ENCODE data around the gene TRIO.

The TRIO gene

DNA sequence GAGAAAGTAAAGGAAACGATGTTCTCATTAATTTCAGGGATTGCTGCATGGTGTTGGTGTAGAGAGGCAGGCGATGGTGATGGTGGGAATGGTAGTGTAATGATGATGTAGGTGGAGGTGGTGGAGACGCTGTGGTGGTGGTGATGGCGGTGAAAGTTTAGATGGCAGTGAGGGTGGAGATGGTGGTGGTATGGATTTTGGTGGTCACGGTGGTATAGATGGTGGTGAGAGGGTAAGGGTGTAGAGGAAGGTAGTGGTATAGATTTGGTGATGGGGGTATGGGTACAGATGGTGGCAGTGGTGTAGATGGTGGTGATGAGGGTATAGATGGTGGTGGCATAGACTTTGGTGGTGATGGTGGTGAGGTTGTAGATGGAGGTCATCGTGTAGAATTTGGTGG is 259.3 kb downstream of the TRIO start:
- Histone ChIP-seq H3K4me3 (ENCODE audit: low read length) (no peak overlapping the region), H3K9me3 (ENCODE audit: control insufficient read depth, low read length) (no peaks in the 10 kb centered on the region), H3K9ac (ENCODE audit: low read length) (no peak overlapping the region), H3K4me1 (ENCODE audit: control insufficient read depth, insufficient read depth, low read length) (no peaks in the 10 kb centered on the region), H3K27me3 (ENCODE audit: control insufficient read depth, insufficient read depth, low read length) (no peaks in the 10 kb centered on the region), H3K36me3 (ENCODE audit: control insufficient read depth, insufficient read depth, low read length) (no peaks in the 10 kb centered on the region)

DNA sequence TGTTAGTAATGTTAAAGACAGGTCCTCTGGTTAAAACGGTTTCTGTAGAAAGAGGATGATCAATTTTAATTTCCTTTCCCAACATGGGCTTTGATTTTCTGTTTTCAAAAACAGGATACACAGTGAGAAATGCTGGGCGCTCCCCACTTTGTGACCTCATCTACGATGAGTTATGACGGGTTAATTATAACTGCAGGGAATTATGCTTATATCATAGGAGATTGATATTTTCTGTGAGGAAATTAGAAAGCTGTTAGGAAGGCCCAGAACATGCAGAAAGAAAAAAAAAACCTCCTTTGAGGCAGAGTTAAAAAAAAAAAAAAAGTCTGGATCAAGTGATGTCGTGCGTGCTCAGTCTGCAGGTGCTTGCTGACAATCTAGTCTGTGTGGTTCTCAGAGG is 261.6 kb downstream of the TRIO start:
- H3K4me3 ChIP-seq (ENCODE audit: low read length), result no peak overlapping the region
- H3K36me3 ChIP-seq (ENCODE audit: control insufficient read depth, insufficient read depth, low read length), result no peaks in the 10 kb centered on the region
- no peaks in the 10 kb centered on the region for H3K9me3 ChIP-seq (ENCODE audit: control insufficient read depth, low read length)
- H3K9ac ChIP-seq (ENCODE audit: low read length), result no peak overlapping the region
- H3K27me3 ChIP-seq (ENCODE audit: control insufficient read depth, insufficient read depth, low read length), result no peaks in the 10 kb centered on the region
- H3K4me1 ChIP-seq (ENCODE audit: control insufficient read depth, insufficient read depth, low read length), result no peaks in the 10 kb centered on the region

DNA sequence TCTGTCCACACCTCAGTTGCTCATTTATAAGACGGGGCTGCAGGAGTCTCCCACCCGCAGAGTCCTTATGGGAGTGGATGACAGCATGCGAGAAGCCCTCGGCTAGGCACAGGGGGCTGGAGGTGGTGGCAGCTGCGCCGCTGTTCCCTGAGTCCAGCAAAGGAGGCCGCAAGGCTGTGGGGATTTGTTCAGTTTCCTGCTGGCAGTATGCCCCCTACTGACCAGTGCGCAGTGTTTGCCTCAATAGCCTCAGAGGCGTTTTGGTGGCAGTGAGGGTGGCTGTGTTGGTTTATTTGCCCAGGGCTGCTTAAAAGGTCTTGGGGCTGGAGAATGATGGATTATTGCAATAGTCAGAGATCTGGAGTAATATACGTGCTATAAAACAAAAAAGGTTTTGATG is 262.1 kb downstream of the TRIO start:
- H3K9ac ChIP-seq (ENCODE audit: low read length), result no peak overlapping the region
- no peaks in the 10 kb centered on the region for H3K27me3 ChIP-seq (ENCODE audit: control insufficient read depth, insufficient read depth, low read length)
- H3K4me3 ChIP-seq (ENCODE audit: low read length), result no peak overlapping the region
- no peaks in the 10 kb centered on the region for H3K9me3 ChIP-seq (ENCODE audit: control insufficient read depth, low read length)
- H3K4me1 ChIP-seq (ENCODE audit: control insufficient read depth, insufficient read depth, low read length), result no peaks in the 10 kb centered on the region
- no peaks in the 10 kb centered on the region for H3K36me3 ChIP-seq (ENCODE audit: control insufficient read depth, insufficient read depth, low read length)

DNA sequence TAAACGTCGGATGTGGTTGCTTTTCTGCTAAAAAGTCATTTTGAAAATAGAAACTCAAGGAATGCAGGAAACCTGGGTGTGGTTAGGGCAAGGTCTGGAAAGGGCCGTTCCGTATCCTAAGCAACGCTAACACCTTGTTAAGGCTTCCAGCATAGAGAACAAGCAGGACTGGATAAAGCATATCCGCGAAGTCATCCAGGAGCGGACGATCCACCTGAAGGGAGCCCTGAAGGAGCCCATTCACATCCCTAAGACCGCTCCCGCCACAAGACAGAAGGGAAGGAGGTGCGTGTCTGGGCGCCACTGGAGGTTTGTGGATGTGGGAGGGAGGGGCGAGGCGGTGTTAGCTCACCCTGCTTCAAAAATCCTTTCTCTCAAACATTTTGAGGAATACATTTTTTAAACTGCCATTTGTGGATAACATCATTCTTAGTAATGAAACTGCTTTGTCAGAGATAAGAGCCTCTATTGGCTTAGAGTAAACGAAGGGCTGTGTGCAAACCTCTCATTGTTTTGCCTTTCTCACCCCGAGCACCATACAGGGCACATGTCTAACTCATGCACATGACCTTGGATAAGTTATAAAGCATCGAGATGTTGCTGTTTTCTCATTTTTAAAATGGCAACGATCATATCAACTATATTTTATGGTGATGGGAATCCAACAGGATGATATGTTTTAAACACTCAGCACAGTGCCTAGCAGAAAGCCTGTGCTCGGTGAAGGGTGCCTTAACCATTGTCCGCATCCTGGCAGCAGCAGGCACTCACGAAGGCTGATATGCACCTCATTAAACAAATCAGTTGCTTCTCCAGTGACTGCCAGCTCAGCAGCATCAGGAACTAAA is 262.8 kb downstream of the TRIO start:
- no peaks in the 10 kb centered on the region for H3K4me1 ChIP-seq (ENCODE audit: control insufficient read depth, insufficient read depth, low read length)
- H3K9ac ChIP-seq (ENCODE audit: low read length), result no peak overlapping the region
- no peaks in the 10 kb centered on the region for H3K36me3 ChIP-seq (ENCODE audit: control insufficient read depth, insufficient read depth, low read length)
- H3K4me3 ChIP-seq (ENCODE audit: low read length), result no peak overlapping the region
- no peaks in the 10 kb centered on the region for H3K9me3 ChIP-seq (ENCODE audit: control insufficient read depth, low read length)
- H3K27me3 ChIP-seq (ENCODE audit: control insufficient read depth, insufficient read depth, low read length), result no peaks in the 10 kb centered on the region

DNA sequence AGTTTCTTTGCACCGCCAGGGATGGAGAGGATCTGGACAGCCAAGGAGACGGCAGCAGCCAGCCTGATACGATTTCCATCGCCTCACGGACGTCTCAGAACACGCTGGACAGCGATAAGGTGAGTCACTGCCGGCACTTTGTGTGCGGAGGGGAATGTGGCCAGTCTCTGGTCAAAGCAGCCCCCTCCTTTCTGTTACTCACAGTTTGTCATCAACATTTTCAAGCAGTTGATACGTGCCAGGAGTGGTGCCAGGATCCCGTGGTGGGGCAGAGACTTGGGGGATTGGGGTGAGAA is 263.4 kb downstream of the TRIO start:
- Histone ChIP-seq H3K36me3 (ENCODE audit: control insufficient read depth, insufficient read depth, low read length) (no peaks in the 10 kb centered on the region), H3K4me3 (ENCODE audit: low read length) (no peak overlapping the region), H3K27me3 (ENCODE audit: control insufficient read depth, insufficient read depth, low read length) (no peaks in the 10 kb centered on the region)

DNA sequence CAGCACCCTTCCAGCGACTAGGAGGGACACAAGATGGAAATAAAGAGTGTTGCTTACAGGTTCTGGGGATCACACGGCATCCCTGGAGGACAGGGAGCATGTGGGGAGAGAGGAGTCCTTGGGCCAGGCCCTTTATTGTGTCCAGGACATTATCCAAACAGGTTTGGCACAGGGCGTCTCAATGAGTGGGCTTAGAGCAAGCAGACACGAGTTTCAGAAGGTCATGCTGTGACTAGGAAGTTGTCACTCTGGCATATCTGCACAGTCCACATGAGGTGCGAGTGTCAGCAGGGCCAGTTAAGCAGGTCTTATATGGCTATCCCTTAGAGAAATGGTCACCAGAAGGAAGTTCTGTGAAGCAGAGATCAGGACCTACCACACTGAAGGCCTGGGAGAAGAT is 263.9 kb downstream of the TRIO start:
- H3K36me3 ChIP-seq (ENCODE audit: control insufficient read depth, insufficient read depth, low read length), result no peaks in the 10 kb centered on the region

More for the DNA sequence above, 263.4 kb downstream of the TRIO start:
- H3K9ac ChIP-seq (ENCODE audit: low read length), result no peak overlapping the region
- no peaks in the 10 kb centered on the region for H3K9me3 ChIP-seq (ENCODE audit: control insufficient read depth, low read length)
- H3K4me1 ChIP-seq (ENCODE audit: control insufficient read depth, insufficient read depth, low read length), result no peaks in the 10 kb centered on the region

DNA sequence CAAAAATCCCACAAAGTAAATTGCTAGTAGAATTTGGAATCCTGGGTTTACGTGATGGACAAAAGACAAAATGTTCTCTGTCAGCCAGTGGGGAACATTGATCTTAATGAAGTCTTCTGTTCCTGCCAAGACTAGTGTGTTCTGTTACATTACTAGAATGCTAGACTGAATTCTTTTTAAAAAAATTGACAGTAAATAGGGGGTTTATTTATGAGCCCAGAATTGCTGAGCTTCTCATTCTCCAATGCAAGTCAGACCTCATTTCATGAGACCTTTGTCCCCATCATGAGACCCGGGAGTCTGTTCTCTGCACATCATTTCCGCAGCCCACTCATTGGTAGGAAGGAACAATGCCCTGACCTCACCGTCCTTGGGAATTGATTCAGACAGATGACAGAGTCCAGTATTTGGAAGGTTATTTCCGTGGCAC is 264.6 kb downstream of the TRIO start:
- Histone ChIP-seq H3K9me3 (ENCODE audit: control insufficient read depth, low read length) (no peaks in the 10 kb centered on the region), H3K4me1 (ENCODE audit: control insufficient read depth, insufficient read depth, low read length) (no peaks in the 10 kb centered on the region), H3K27me3 (ENCODE audit: control insufficient read depth, insufficient read depth, low read length) (no peaks in the 10 kb centered on the region), H3K36me3 (ENCODE audit: control insufficient read depth, insufficient read depth, low read length) (no peaks in the 10 kb centered on the region), H3K4me3 (ENCODE audit: low read length) (no peak overlapping the region), H3K9ac (ENCODE audit: low read length) (no peak overlapping the region)

More for the DNA sequence above, 263.9 kb downstream of the TRIO start:
- H3K9me3 ChIP-seq (ENCODE audit: control insufficient read depth, low read length), result no peaks in the 10 kb centered on the region
- H3K4me1 ChIP-seq (ENCODE audit: control insufficient read depth, insufficient read depth, low read length), result no peaks in the 10 kb centered on the region
- H3K4me3 ChIP-seq (ENCODE audit: low read length), result no peak overlapping the region
- H3K9ac ChIP-seq (ENCODE audit: low read length), result no peak overlapping the region
- no peaks in the 10 kb centered on the region for H3K27me3 ChIP-seq (ENCODE audit: control insufficient read depth, insufficient read depth, low read length)

DNA sequence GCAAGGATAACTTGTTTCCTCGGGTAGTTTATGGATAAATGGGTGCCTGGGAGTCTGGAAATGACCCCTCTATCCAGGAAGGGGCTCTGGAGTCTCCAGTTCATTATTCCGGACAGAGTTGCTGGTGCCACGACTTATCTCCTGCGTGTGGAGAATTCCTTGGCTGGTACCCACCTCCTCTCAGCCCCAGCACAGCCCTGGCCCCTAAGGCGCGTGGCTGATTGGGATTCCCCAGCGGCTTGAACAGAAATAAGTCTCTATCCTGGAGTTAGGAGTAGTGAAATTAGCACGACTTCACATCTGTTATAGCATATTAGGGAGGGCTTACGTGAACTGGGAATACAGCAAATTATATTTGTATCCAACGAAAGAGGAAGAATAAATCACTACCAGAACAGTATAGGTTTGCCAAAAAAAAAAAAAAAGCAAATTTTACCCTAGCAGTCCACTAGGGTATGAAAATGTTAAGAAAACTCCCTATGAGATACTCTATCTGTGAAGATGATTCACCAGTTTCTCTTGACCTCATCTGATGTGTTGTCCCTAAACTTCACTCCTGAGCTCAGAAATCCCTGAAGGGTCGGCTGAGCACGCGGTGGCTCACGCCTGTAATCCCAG is 265.9 kb downstream of the TRIO start:
- Histone ChIP-seq H3K36me3 (ENCODE audit: control insufficient read depth, insufficient read depth, low read length) (no peaks in the 10 kb centered on the region), H3K9me3 (ENCODE audit: control insufficient read depth, low read length) (no peaks in the 10 kb centered on the region), H3K9ac (ENCODE audit: low read length) (no peak overlapping the region), H3K27me3 (ENCODE audit: control insufficient read depth, insufficient read depth, low read length) (no peaks in the 10 kb centered on the region), H3K4me3 (ENCODE audit: low read length) (no peak overlapping the region), H3K4me1 (ENCODE audit: control insufficient read depth, insufficient read depth, low read length) (no peaks in the 10 kb centered on the region)

DNA sequence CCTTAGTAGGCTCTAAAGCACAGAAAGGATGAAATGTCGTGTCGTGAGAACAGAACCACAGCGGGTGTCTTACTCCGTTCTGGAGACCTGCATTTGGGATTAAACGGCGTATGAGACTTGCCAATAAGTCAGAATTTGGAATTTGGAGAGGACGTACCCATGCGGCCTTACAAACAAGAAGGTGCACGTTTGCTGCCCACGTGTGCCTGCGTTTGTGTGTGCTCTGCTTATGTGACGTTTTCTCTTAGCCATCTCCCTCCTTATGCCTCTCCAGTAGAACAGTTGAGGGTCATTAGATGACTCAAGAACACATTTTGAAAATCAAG is 266.9 kb downstream of the TRIO start:
- Histone ChIP-seq H3K27me3 (ENCODE audit: control insufficient read depth, insufficient read depth, low read length) (no peaks in the 10 kb centered on the region), H3K36me3 (ENCODE audit: control insufficient read depth, insufficient read depth, low read length) (no peaks in the 10 kb centered on the region), H3K9ac (ENCODE audit: low read length) (no peak overlapping the region), H3K4me1 (ENCODE audit: control insufficient read depth, insufficient read depth, low read length) (no peaks in the 10 kb centered on the region), H3K4me3 (ENCODE audit: low read length) (no peak overlapping the region), H3K9me3 (ENCODE audit: control insufficient read depth, low read length) (no peaks in the 10 kb centered on the region)

DNA sequence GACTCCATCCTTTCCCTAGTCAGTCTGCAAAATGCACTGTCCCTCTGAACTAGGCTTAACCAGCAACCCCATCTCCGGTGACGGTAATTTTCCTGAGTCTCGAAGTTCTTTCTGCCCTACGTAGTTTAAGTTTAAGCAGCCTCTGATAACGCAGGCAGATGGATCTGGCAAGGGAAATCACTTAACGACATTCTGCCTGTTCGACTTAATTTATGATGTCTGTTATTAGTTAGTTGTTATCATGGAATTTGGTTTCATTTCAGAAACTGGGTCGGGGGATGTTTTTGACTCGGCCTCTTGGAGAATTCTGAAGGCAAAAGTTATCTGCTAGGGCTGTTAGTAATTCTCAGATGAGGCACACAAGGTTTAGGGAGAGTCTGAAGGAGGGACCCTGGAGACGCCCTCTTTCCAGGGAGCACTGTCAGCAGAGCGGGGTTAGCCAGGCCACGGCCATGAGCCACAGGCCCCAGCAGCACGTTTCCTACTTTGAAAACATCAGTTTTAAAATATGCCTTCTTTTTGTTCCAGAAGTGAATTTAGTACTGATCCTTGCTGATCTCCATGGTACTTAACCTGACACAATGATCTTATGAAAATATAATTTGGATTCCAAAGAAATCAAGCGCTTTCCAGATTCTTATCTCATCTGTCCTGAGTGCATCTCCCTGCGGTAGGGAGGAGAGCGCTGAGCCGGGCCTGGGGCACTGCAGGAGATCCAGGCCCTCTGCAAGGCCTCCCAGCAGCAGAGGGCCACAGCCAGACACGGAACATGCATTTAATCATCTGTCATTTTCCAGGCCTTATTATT is 267.5 kb downstream of the TRIO start:
- Histone ChIP-seq H3K9ac (ENCODE audit: low read length) (no peak overlapping the region), H3K27me3 (ENCODE audit: control insufficient read depth, insufficient read depth, low read length) (no peaks in the 10 kb centered on the region), H3K4me1 (ENCODE audit: control insufficient read depth, insufficient read depth, low read length) (no peaks in the 10 kb centered on the region), H3K9me3 (ENCODE audit: control insufficient read depth, low read length) (no peaks in the 10 kb centered on the region), H3K4me3 (ENCODE audit: low read length) (no peak overlapping the region), H3K36me3 (ENCODE audit: control insufficient read depth, insufficient read depth, low read length) (no peaks in the 10 kb centered on the region)

DNA sequence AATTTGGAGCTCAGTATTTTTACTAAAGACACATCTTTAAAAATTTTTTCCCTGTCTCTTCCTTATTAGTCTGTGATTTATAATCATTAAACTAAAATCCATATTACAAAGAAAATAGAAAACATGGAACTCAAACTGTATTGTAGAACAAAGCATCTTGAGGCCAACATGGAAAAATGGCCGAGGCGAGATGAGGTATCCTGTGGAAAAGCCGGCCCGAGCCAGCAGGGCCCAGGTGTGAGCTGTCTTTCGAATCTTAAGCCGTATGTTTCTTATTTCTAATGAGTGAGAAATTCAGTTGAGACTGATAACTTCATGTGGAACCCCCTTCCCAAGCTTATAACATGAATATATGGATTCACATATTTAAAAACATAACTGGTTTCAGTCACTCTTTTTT is 268.1 kb downstream of the TRIO start:
- Histone ChIP-seq H3K36me3 (ENCODE audit: control insufficient read depth, insufficient read depth, low read length) (no peaks in the 10 kb centered on the region), H3K4me1 (ENCODE audit: control insufficient read depth, insufficient read depth, low read length) (no peaks in the 10 kb centered on the region), H3K27me3 (ENCODE audit: control insufficient read depth, insufficient read depth, low read length) (no peaks in the 10 kb centered on the region), H3K9me3 (ENCODE audit: control insufficient read depth, low read length) (no peaks in the 10 kb centered on the region), H3K9ac (ENCODE audit: low read length) (no peak overlapping the region), H3K4me3 (ENCODE audit: low read length) (no peak overlapping the region)

DNA sequence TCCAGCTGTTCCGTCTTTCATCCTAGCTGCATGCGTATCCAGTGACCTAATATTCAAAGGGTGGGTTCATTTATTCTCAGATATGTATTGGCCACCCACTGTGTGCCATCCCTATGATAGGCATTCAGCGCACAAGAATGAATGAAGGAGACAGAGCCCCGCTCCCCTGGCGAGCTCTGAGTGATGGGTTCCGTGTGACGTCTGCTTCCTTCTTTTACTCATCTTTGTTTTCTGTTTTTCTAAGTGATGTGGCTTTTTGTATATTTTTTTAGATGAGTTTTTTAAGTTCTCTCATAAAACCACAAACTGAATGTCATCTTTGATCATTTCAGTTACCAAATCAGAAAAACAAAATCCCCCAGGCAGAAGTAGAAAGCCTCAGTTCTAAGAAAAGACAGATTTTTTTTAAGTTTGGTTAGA is 270.2 kb downstream of the TRIO start:
- H3K27me3 ChIP-seq (ENCODE audit: control insufficient read depth, insufficient read depth, low read length), result no peaks in the 10 kb centered on the region
- no peaks in the 10 kb centered on the region for H3K4me1 ChIP-seq (ENCODE audit: control insufficient read depth, insufficient read depth, low read length)
- no peaks in the 10 kb centered on the region for H3K9me3 ChIP-seq (ENCODE audit: control insufficient read depth, low read length)
- H3K36me3 ChIP-seq (ENCODE audit: control insufficient read depth, insufficient read depth, low read length), result no peaks in the 10 kb centered on the region
- no peak overlapping the region for H3K4me3 ChIP-seq (ENCODE audit: low read length)
- no peak overlapping the region for H3K9ac ChIP-seq (ENCODE audit: low read length)
